Vagina (tissue), 2 donors: Measurements from ENCODE around the gene ANKRD10. TPM values are rescaled to one million over a fixed set of nuclear protein-coding genes. Genes with fewer than 3 reads are reported as not detected.
A peak's percentile ranks its signal among the peaks of the same experiment; 100 is the strongest.

ENCODE experiments used
- DNase-seq, 2 donors: peaks; one replicate each; pipeline ENCODE4 v3.0.0-alpha.2; 2017; ENCODE audit errors: extremely low spot score in 2 of 2
- H3K27ac ChIP-seq: fragments of 200-600 bp; sonication (generic); one replicate; pipeline ENCODE4 v1.5.1; 2019
- H3K27me3 ChIP-seq: fragments of 200-600 bp; sonication (generic); one replicate; pipeline ENCODE4 v1.5.1; 2019
- H3K36me3 ChIP-seq, 2 donors: fragments of 200-600 bp; sonication (generic); one replicate each; pipeline ENCODE4 v1.5.1; 2017 to 2019
- H3K4me1 ChIP-seq: fragments of 200-600 bp; sonication (generic); one replicate; pipeline ENCODE4 v1.5.1; 2019
- H3K4me3 ChIP-seq, 2 donors: fragments of 200-600 bp; sonication (generic); 1 replicate in 1 of 2; 2 replicates in 1 of 2; pipeline ENCODE4 v1.5.1; 2016 to 2019
- H3K9me3 ChIP-seq: fragments of 200-600 bp; sonication (generic); one replicate; pipeline ENCODE4 v1.5.1; 2019
- CTCF ChIP-seq, 3 experiments: fragments of 450-650 bp in 2 of 3; fragments of 200-600 bp in 1 of 3; sonication (generic) in 1 of 3; IDR thresholded peaks; one replicate each; pipeline ENCODE4 v1.5.1; 2017 to 2019; ENCODE audit warnings: antibody characterized with exemption in 3 of 3, mild to moderate bottlenecking in 2 of 3, moderate library complexity in 2 of 3
- POLR2A ChIP-seq, 2 donors: fragments of 450-650 bp; IDR thresholded peaks; one replicate each; pipeline ENCODE4 v1.6.1; 2017; ENCODE audit warnings: antibody characterized with exemption in 2 of 2, mild to moderate bottlenecking in 2 of 2, moderate library complexity in 2 of 2
- POLR2AphosphoS5 ChIP-seq, 2 donors: sonication (generic); formaldehyde crosslinking; IDR thresholded peaks; one replicate each; pipeline ENCODE4 v1.9.0; 2017; ENCODE audit warnings: antibody characterized with exemption in 2 of 2, mild to moderate bottlenecking in 2 of 2, low read depth in 1 of 2; ENCODE audit not compliant: insufficient read depth in 1 of 2
- intact Hi-C: fragments of 100-400 bp; cut with DNase I; formaldehyde crosslinking; loops from one replicate; pipeline ENCODE4 v1.15.1; 2023
- total RNA-seq: library from RNA; depleted of rRNA; stranded (reverse); fragments of >200 nt; gene quantifications from one replicate; pipeline ENCODE4 v1.2.3, GENCODE V29; 2016

Gene ANKRD10
- total RNA-seq, 1 donor from 2014 or later: 114 TPM

DNA sequence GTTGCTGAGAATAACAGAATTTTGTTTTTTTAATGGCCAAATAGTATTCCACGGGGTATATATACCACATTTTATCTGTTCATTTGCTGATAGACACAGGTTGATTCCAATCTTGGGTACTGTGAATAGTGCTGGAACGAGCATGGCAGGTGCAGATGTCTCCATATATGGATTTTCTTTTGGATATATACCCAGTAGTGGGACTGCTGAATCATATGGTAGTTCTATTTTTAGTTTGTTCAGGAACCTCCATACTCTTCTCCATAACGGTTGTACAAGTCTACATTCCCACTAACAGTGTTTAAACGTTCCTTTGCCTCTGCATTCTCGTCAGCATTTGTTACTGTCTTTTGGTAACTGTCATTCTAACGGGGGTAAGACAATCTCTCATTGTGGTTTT, 17.3 kb downstream of the ANKRD10 start:
- no peak for DNase-seq
- no peaks in the 10 kb centered on the region for H3K9me3 ChIP-seq
- no peak overlapping the region for H3K27ac ChIP-seq
- no peak overlapping the region for H3K4me3 ChIP-seq
- TF ChIP-seq CTCF (IDR thresholded peaks at IDR 0.05): no peak
- no peak for TF ChIP-seq POLR2AphosphoS5 (IDR thresholded peaks at IDR 0.05; ENCODE audit: insufficient read depth in 1 of 2, low read depth in 1 of 2)
- no peak for TF ChIP-seq POLR2A (IDR thresholded peaks at IDR 0.05)
- no peaks in the 10 kb centered on the region for H3K4me1 ChIP-seq
- intact Hi-C loops: no loop called here
- H3K36me3 ChIP-seq: peaks cover 0 to 5% of the 10 kb centered on the region in 2 donors
- H3K27me3 ChIP-seq: no peaks in the 10 kb centered on the region

- TF ChIP-seq POLR2AphosphoS5 (IDR thresholded peaks at IDR 0.05; ENCODE audit: insufficient read depth in 1 of 2, low read depth in 1 of 2) (no peak), POLR2A (IDR thresholded peaks at IDR 0.05) (no peak), CTCF (IDR thresholded peaks at IDR 0.05) (no peak)
- intact Hi-C loops: no loop called here
- H3K4me1 ChIP-seq: no peaks in the 10 kb centered on the region
- peaks cover 0 to 7% of the 10 kb centered on the region in 2 donors for H3K36me3 ChIP-seq
- no peak overlapping the region for H3K4me3 ChIP-seq
- H3K27me3 ChIP-seq: no peaks in the 10 kb centered on the region
- DNase-seq: no peak
- no peaks in the 10 kb centered on the region for H3K9me3 ChIP-seq
- H3K27ac ChIP-seq: no peak overlapping the region
Observed at GRCh38 chr13:110897014-110897413, 17.9 kb downstream of the ANKRD10 start.

GRCh38 chr13:110894086-110894485, 20.8 kb downstream of the ANKRD10 start:
- H3K4me3 ChIP-seq: no peak overlapping the region
- no peak for TF ChIP-seq POLR2AphosphoS5 (IDR thresholded peaks at IDR 0.05; ENCODE audit: insufficient read depth in 1 of 2, low read depth in 1 of 2)
- no peak for TF ChIP-seq CTCF (IDR thresholded peaks at IDR 0.05)
- no peak for TF ChIP-seq POLR2A (IDR thresholded peaks at IDR 0.05)
- no peaks in the 10 kb centered on the region for H3K27me3 ChIP-seq
- peaks cover 0 to 7% of the 10 kb centered on the region in 2 donors for H3K36me3 ChIP-seq
- peaks cover 2% of the 10 kb centered on the region for H3K4me1 ChIP-seq
- no peak for DNase-seq
- H3K27ac ChIP-seq: no peak overlapping the region
- intact Hi-C loops: no loop called here
- no peaks in the 10 kb centered on the region for H3K9me3 ChIP-seq

DNA sequence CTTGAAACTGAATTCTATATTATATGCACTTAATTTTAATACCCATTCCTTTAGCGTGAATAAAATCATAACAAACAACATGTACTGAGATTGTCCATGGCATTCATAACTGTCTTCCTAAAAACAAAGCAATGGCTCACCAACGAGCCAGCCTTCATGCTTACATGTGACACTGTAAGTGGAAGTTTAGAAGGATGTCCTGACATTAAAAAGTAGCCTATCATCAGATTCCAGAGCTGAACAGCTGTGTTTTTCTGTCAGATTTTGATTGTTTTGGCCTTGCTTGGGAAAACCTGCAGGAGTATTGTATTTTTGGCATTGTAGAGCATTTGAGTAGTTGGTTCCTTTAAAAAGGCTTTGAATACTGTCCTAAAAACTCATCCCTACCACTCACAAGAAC, 21.3 kb downstream of the ANKRD10 start:
- Histone ChIP-seq H3K27me3 (no peaks in the 10 kb centered on the region), H3K27ac (no peak overlapping the region), H3K4me3 (no peak overlapping the region), H3K4me1 (peaks cover 7% of the 10 kb centered on the region), H3K36me3 (peaks cover 0 to 7% of the 10 kb centered on the region in 2 donors), H3K9me3 (no peaks in the 10 kb centered on the region)
- no peak for DNase-seq
- TF ChIP-seq CTCF (IDR thresholded peaks at IDR 0.05): no peak
- TF ChIP-seq POLR2A (IDR thresholded peaks at IDR 0.05): no peak
- TF ChIP-seq POLR2AphosphoS5 (IDR thresholded peaks at IDR 0.05; ENCODE audit: insufficient read depth in 1 of 2, low read depth in 1 of 2): no peak
- intact Hi-C loops: no loop called here

DNA sequence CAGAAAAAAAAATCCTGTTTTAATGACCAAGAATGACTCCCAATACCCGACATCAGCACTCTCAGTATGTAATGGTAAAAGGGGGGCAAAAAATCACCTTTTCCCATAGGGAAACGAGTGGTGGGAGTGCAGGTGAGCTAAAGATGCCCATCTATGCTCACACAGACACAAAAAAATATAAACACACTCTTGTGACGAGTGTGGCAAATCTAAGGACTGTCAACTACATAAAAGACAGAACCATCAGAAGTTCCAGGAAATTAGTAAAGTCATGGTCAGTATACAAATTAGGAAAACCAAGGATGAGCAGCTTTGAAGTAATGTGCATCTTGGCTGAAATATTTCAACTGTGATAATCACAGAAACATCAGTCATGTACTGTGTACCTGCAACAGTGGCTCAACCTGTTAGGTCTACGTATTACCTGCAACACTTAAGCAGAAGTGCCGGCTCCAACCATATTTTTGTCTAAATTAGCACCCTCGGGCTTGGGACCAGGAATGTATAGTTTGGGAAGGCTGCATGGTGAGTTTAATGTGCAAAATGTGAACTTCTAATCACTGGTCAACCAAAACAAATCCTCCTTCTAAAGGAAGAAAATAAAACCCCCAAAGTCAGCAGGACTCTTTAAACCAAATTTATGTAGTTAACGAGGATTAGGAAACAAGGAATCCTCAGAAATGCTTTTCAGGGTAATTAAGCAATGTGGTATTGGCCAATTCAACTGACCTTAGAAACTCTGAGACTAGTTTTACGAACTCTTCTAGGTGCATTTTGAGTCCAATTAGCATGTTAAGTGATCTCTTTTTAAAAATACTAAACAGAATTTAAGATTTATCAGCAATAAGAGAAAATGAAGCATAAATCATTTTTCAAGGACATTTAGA, 24.3 kb downstream of the ANKRD10 start:
- peaks cover 0 to 7% of the 10 kb centered on the region in 2 donors for H3K36me3 ChIP-seq
- intact Hi-C loops: no loop called here
- no peaks in the 10 kb centered on the region for H3K27me3 ChIP-seq
- peak overlapping the region; percentile 33 for H3K27ac ChIP-seq
- TF ChIP-seq CTCF (IDR thresholded peaks at IDR 0.05) (no peak), POLR2AphosphoS5 (IDR thresholded peaks at IDR 0.05; ENCODE audit: insufficient read depth in 1 of 2, low read depth in 1 of 2) (no peak), POLR2A (IDR thresholded peaks at IDR 0.05) (no peak)
- no peak overlapping the region for H3K4me3 ChIP-seq
- no peak for DNase-seq
- H3K4me1 ChIP-seq: peaks cover 34% of the 10 kb centered on the region
- no peaks in the 10 kb centered on the region for H3K9me3 ChIP-seq
